ENCODE measurements around the gene URM1.

GRCh38 chr9:128372784-128373183, 1.6 kb downstream of the URM1 start:
- no peak for TF ChIP-seq POLR2AphosphoS5 (IDR thresholded peaks at IDR 0.05; ENCODE audit: borderline replicate concordance, low read depth, low read length)
- no peak for TF ChIP-seq EZH2 (IDR thresholded peaks at IDR 0.05)
- TF ChIP-seq FOXP2 (optimal IDR thresholded peaks at IDR 0.05; ENCODE audit: control extremely low read depth, extremely low read length, insufficient read depth) = no peak

All from SK-N-MC (cell line).